ENCODE data around the gene TMPRSS13.
"Not testable (repeated sequence)": the region's sequence is repeated elsewhere in the genome, so short reads cannot be mapped to it uniquely, and the experiment has no call there.

The TMPRSS13 gene

DNA sequence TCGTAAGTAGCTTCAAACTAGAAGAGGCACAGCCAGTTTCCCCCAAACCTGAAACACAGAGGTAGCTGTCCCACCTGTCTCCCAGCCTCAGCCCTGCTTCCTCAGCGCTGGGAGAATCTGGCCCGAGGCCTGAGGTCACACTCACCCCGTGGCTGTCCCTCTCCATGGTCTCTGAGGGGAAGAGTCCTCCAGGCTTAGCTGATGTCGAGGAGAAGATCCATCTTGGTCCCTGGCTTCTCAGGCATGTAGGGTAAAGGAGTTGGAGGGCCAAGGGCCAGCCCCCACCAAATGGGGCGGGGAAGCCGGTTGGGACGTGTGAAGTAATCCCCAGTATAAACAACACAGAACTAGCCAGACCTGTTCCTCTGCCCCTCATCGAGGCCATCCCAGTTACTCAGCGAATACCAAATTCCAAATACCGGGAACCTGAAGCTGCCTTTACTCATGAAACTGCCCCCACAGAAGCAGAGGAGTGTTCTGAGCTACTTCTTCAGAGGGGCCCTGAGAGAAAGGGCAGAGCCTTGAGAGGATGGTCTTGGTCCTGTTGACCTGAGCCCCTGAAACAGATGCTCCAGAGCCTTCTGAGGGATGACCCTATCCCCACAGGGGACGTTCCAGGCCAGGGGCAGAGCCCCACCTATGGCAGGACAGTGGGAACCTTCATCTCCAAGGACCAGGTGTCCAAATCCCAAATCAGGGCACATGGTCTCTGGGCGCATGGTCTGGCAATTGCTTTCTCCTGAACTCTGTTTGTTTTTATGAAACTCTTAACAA is at the start of gene TMPRSS13:
Gene TMPRSS13 (minus strand): TSS at position 261 of the 774 bp plus-strand sequence. CDS start 95 bp downstream, at position 166.
- no peak for DNase-seq

DNA sequence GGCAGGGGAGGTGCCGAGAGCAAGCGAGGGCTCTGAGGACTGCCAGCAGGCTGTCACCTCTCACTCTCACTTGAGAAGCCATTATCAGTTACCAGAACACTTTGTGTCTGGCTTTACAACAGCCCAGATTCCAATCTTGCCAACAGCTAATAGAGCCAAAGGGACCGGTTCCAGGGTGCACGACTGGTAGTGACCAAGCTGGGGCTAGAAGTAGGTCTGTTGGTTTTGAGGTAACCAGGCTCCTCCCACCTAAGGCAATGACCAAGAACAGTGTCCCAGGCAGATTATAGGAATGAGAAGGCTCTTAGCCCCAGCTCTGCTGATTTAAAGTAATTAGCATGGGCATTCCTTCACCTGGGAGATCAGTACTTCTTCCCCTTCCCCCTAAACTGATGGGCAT is 49.8 kb upstream of the TMPRSS13 start:
- DNase-seq: no peak

DNA sequence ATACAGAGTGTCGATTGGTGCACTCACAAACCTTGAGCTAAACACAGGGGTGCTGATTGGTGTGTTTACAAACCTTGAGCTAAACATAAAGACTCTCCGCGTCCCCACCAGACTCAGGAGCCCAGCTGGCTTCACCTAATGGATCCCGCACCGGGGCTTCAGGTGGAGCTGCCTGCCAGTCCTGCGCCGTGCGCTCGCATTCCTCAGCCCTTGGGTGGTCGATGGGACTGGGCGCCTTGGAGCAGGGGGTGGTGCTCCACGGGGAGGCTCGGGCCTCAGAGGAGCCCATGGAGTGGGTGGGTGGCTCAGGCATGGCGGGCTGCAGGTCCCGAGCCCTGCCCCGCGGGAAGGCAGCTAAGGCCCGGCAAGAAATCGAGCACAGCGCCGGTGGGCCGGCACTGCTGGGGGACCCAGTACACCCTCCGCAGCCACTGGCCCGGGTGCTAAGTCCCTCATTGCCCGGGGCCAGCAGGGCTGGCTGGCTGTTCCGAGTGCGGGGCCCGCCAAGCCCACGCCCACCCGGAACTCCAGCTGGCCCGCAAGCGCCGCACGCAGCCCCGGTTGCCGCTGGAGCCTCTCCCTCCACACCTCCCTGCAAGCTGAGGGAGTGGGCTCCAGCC is 49.2 kb upstream of the TMPRSS13 start:
- DNase-seq: not testable (repeated sequence)

DNA sequence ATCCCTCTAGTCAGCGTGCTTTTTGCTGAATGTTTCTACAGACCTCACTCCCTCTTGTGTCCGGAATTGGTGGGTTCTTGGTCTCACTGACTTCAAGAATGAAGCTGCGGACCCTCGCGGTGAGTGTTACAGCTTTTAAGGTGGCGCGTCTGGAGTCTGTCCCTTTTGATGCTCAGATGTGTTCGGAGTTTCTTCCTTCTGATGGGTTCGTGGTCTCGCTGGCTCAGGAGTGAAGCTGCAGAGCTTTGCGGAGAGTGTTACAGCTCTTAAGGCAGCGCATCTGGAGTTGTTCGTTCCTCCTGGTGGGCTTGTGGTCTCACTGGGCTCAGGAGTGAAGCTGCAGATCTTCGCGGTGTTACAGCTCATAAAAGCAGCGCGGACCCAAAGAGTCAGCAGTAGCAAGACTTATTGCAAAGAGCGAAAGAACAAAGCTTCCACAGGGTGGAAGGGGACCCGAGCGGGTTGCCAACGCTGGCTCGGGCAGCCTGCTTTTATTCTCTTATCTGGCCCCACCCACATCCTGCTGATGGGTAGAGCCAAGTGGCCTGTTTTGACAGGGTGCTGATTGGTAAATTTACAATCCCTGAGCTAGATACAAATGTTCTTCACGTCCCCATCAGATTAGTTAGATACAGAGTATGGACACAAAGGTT is 48.5 kb upstream of the TMPRSS13 start:
- not testable (repeated sequence) for DNase-seq

DNA sequence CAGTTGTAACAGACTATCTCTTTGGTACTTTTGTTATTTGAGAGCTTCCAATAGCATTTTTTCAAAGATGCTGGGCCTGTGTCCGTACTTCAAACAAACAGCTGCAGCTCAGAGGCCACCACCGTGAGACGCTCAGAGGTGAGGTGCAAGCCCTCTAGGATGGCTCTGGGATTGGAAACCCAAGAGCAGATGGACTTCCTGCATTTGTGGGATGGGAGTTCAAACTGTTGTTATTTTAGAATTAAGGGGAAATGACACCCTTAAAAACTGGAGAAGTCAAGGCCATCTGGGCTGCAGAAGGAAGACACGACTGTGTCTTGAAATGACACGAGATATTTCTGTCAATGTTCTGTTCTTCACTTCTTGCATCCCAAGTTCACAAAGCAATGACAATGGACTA is 47.8 kb upstream of the TMPRSS13 start:
- DNase-seq: no peak

DNA sequence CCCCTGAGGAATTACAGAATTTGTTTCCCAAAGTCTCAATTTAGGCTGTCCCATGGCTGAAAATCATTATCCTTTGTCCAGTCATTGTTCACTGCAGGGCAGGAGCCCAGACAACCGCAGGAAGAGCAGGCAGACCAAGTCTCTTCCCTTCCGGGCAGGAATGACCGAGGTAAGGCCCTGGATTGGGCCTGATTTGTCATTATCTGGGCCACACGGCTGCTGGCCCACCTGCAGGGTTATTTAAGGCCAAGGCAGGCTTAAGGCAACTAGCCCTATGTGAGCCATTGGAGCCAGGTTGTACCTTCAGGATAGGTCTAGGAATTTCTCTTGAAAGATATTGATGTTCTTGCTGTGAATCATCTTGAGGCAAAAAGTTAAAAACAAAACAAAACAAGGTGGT is 47.2 kb upstream of the TMPRSS13 start:
- no peak for DNase-seq

DNA sequence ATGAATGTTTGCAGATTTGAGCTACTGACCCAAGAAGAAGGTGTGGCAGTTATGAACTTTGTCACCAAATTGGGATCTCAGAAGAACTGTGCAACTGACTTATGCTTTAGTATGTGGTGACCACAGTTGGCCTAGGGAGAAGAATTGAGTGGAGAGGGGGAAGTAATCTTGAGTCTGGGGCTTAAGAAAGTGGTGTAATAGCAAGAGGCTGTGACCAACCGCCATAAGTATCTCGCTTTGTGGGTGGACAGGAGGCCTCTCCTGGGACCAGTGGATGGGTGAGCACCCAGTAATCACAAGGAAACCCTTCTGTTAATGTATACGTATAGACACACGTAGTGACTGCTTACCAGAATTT is 44.3 kb upstream of the TMPRSS13 start:
- DNase-seq: no peak

DNA sequence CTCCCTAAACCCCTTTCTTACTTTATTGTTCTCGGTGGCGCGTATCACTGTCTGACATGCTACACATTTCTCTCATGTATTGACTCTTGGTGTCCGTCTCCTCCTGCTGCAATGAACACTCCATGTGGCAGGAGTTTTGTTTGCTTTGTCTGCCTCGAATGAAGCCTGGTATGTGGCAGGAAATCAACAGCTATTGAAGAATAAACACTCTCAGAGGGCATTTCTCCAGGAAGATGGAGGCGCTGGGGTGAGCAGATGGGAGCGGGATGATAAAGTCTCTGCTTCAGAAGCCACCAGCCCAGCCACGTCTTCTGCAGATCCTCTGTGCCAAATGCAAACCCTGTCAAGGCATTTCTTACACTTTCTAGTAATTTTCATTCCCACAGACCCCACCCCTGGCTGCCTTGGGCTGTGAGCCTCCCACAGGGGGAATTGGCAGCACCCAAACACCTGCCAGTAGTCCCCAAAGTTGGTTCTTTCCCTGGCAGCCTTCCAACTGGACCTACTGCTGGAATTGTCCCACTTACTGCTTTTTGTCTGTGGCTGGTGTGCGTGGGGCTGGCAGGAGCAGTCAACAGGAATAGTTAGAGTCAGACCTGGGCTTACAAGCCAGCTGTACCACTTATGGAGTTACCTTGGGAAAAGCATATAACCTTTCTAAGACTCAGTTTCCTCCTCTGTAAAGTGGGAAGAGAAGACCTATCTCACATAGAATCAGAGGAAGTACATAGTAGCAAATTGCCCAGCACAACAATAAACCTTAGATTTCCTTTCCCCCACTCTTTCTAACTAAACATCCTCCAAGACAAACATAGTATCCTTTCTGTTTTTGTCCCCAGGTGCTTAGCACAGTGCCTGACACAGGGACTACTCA is 43.7 kb upstream of the TMPRSS13 start:
- no peak for DNase-seq

DNA sequence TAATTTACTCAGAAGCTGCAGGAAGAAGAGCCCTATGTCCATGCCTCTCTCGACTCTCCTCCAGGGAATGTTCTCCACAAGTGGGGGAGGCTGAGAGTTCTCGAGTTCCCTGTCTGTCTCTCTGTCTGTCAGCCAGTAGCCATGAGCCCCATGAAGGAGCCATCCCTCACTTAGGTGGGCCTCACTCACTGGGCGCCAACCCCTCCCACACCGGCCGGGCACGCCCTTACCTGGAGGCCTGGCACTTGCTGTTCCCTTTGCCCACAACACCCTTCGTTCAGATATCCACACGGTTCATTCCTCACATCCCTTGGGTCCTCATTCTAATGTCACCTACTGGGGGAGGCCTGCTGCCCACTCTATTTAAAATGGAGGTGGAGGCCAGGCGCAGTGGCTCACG is 42.8 kb upstream of the TMPRSS13 start:
- DNase-seq: no peak

DNA sequence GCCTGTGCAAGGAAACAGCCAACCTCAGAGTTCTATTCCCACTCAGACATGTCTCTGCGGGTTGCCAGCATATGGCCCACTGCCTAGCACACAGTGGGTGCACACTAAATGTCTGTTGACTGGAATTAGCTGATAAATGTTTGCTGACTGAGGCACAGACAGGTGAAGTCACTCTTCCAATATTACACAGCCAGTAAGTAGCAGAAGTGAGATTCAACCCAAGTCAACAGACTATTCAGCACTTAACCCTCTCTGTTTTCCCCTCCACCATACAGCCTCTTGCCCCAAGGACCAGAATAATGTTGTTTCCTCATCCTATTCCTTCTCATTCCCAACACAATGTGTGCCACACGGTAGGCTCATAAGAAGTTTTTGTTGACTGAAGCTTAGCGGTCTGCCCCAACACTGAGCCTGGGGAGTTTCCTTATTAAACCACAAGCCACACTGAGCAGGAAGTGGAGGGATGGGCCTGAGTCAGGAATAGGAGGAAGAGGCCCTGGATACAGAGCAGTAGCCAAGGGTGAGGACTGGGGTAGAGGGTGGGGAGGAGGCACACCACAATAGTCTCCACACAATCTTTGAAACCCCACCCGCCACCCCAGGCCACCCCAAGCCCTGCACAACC is 41.3 kb upstream of the TMPRSS13 start:
- DNase-seq: no peak

DNA sequence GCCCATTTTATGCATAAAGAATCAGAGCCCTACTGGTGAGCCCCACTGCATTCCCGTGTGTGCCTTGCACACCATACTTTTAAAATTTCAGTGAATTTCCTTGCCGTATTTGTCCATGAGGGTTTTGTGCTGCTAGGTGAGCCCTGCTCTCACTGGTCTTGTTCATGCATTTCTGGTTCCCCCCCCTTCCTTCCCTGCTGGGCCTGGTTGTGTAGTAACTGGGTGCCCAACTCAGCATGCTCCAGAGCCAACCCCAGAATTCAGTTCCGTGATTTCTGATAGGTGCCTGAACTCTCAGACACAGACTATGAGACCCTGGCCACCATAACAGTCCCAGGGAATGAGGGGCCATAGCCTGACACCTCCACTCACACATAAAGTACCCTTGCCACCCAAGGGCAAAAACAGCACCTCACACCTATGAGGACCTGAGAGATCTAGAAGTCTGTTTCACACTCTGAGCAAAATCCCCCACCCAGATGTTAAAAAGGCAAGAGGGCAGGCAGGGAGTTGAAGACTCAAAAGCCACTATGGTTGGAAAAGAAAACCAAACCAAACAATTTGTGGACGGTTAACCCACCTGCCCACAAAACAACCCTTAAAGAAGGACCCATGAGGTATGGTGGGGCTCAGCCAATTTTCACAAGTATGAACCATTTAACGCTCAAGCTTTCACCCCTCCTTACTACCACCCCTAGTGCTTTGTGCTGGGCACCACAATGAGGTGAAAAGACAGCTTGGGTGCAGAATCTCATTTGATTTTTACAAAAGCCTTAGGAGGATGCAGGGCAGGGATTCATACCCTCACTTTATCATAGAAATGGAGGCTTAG is 40.2 kb upstream of the TMPRSS13 start:
- DNase-seq: no peak

DNA sequence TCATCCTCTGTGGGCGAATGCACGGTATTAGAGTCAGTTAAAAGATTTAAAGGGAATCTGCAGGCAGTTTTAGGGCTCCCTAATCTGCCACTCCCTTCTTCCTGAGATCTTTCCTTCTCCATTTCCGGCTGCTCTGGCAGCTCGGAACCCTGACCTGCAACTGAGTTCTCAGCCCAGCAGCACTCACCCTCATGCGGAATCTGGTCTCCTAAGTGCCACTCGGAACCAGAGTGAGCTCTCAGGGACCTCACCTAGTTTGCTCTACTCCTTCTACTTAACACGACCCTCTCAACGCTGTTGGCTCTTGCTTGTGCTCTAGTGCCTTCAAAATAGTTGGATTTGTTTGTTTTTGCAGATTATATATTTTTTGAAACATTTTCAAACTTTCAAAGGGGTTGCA is 37.7 kb upstream of the TMPRSS13 start:
- no peak for DNase-seq

DNA sequence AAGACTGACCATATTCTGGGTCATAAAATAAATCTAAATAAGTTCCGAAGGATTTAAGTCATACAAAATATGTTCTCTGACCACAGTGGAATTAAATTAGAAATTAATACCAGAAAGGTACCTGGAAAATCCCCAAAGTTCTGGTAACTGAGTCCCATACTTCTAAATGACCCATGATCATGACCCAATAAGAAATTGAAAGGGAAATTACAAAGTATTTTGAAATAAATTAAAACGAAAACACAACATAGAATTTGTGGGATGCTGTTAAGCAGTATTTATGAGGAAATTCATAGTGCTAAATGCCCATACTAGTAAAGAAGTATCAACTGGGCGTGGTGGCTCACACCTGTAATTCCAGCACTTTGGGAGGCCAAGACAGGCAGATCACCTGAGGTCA is 33.6 kb upstream of the TMPRSS13 start:
- DNase-seq: no peak

DNA sequence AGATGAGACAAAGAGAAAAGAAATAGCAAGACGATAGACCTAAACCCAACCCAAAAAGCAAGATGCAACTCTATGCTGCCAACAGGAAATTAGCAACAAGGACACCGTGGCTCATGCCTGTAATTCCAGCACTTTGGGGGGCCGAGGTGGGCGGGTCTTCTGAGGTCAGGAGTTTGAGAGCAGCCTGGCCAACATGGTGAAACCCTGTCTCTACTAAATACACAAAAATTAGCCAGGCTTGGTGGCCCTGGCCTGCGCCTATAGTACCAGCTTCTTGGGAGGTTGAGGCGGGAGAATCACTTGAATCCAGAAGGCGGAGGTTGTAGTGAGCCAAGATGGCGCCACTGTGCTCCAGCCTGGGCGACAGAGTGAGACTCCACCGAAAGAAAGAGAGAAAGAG is 32.7 kb upstream of the TMPRSS13 start:
- DNase-seq: no peak

DNA sequence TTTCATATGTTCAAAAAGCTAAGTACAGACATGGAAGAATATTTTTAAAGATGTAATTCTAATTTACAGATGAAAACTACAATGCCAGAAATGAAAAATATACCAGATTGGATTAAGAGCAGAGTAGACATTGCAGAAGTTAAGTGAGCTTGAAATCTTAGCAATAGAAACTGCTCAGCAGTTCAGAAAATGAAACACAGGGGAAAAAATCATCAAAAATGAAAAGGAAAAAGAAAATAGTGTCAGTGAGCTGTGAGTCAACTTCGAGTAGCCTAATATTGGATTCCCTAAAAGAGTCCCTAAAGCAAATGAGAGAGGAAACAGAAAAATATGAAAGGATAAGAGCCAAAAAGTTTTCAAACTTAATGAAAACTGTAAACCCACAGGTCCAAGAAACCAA is 31.2 kb upstream of the TMPRSS13 start:
- no peak for DNase-seq

DNA sequence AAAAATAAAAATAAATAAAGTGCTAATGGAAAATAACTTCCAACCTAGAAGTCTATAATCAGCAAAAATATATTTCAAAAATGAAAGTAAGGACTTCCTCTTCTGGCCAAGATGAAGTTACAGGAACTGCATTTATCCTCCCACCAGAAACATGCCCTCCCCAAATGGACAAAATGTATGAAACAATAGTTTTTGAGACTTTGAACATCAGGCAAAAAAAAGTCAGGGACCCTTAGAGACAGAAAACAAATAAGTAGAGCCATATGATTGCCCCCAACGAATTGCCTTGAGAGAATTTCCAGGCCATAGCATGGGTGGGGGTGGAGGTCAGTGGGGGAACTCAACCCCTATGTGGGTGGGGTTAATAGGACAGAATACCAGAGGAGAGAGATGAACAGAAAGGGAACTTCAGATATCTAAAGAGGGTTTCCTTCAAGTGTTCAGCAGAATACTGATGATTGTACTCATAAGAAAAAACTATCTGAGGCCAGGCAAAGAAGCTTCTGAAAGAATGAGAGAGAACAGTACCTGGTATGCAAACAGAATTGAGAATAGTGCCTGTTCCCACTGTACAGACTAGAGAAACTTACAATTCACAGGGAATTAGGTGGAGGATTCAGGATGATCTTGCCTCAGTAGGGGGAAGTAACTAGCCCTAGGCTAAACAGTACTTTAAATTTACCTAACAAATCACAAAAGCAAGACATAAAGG is 30.4 kb upstream of the TMPRSS13 start:
- no peak for DNase-seq

DNA sequence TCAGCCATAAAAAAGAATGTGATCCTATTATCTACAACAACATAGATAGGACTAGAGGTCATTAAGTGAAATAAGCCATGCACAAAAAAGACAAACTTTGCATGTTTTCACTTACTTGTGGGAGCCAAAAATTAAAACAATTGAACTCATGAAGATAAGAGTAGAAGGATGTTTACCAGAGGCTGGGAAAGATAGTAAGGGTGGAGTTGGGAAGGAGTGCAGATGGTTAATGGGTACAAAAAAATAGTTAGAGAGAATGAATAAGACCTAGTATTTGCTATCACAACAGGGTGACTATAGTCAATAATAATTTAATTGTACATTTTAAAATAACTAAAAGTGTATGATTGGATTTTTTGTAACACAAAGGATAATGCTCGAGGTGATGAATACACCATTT is 29.7 kb upstream of the TMPRSS13 start:
- DNase-seq: no peak

DNA sequence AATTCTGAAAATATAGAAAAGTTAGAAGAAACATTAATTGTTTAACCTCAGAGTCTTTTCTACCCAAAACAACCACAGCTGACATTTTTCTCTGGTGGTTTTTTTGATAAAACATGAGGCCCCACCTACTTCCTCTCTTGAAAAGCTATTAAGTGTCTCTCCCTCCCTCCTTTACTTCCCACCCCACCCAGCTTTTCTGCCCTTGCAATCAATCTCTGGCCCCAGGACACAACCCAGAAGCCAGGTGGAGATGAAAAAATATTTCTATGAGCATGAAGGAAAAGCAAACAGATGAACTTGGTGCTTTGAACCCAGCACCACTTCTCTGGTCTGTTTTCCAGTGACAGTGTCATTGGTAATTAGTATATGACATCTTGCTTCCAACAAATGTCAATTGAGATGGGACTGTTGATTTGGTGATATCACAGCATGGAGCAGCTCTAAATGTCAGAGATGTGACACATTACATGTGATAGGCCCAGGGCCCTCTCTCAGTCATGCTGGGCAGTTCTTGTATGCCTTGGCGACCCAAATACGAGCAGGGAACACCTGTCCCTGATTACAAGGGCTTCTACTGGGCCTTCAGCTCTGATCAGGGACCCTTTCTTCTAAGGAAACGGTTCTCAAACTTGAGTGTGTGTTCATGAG is 23.9 kb upstream of the TMPRSS13 start:
- DNase-seq: no peak

DNA sequence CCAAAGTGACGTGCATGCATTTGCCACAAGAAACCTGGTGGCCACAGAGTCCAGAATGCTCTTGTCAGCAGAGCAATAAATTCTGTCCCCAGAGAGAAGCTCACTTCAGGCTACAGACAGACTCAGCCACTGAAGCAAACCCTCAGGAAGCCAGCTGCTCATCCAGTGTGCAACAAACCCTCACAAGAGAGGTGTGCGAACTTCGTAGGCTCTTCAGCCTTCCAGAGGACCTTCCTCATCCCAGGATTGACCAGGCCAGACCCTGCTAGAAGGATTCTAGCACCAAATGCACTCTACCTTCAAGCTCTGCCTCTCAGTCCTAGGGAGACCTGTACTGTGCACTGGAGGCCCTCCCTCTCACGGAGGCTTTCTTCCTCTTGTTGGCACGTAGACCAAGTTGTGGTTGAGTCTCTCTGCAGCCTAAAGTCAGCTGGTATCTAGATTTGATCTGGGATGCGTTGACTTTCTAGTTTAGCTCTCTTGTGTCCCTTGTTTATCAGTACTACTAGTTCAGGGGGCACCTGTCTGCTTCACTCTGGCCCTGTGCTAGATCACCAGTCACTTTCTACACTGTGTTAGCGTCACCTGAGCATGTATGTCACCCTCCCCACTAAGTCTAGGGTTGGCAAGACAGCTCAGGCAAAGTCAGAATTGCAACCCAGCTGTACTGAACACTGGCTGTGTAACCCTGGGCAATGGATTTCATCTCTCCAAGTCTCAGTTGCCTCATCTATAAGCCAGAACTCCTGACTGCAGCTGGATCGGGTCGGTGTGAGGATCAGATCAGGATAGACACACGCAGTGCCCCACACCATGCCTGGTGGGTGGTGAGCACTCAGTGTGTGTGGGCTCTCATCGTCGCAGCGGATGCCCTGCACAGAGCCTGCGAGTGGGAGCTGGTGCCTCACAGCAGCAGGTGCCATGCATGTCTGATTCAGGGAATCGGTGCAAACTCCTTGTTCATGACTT is 22.1 kb upstream of the TMPRSS13 start:
- no peak for DNase-seq
